HL-60 (cell line): ENCODE results near the gene DNAJB12.

ENCODE experiments used
- DNase-seq, 2 experiments: peaks; one replicate each; pipeline ENCODE4 v3.0.0-alpha.2; 2010 to 2020; ENCODE audit warnings: low read depth in 1 of 2, low spot score in 1 of 2
- H3K27ac ChIP-seq: fragments of 250-450 bp; sonication (Bioruptor Pico); replicated peaks from 2 replicates; pipeline ENCODE4 v1.5.1; 2020; ENCODE audit warnings: mild to moderate bottlenecking, moderate library complexity
- H3K27me3 ChIP-seq: fragments of 250-450 bp; sonication (Bioruptor Pico); 2 replicates; pipeline ENCODE4 v1.5.1; 2021; ENCODE audit warnings: mild to moderate bottlenecking, moderate library complexity; ENCODE audit not compliant: insufficient read depth, poor library complexity, severe bottlenecking
- H3K4me3 ChIP-seq: replicated peaks from 2 replicates; pipeline ENCODE4 v1.5.1; 2011; ENCODE audit warnings: mild to moderate bottlenecking, control low read depth, low read length; ENCODE audit not compliant: insufficient read depth
- CTCF ChIP-seq: IDR thresholded peaks from one replicate; pipeline ENCODE4 v1.5.1; 2011; ENCODE audit warnings: low read length, control low read depth, inconsistent platforms; ENCODE audit not compliant: insufficient read depth
- GABPA ChIP-seq: IDR thresholded peaks from 2 replicates; pipeline ENCODE4 v1.6.1; 2012; ENCODE audit warnings: low read depth
- POLR2AphosphoS5 ChIP-seq: IDR thresholded peaks from 2 replicates; pipeline ENCODE4 v1.6.1; 2012; ENCODE audit warnings: low read depth
- SPI1 ChIP-seq: IDR thresholded peaks from 2 replicates; pipeline ENCODE4 v1.6.1; 2012; ENCODE audit warnings: low read depth, mild to moderate bottlenecking, borderline replicate concordance
- TF ChIP-seq, protein P1 (sequence below): IDR thresholded peaks from 2 replicates; pipeline ENCODE4 v1.6.1; 2012; ENCODE audit warnings: low read depth; ENCODE audit not compliant: insufficient replicate concordance

The DNAJB12 gene

DNA sequence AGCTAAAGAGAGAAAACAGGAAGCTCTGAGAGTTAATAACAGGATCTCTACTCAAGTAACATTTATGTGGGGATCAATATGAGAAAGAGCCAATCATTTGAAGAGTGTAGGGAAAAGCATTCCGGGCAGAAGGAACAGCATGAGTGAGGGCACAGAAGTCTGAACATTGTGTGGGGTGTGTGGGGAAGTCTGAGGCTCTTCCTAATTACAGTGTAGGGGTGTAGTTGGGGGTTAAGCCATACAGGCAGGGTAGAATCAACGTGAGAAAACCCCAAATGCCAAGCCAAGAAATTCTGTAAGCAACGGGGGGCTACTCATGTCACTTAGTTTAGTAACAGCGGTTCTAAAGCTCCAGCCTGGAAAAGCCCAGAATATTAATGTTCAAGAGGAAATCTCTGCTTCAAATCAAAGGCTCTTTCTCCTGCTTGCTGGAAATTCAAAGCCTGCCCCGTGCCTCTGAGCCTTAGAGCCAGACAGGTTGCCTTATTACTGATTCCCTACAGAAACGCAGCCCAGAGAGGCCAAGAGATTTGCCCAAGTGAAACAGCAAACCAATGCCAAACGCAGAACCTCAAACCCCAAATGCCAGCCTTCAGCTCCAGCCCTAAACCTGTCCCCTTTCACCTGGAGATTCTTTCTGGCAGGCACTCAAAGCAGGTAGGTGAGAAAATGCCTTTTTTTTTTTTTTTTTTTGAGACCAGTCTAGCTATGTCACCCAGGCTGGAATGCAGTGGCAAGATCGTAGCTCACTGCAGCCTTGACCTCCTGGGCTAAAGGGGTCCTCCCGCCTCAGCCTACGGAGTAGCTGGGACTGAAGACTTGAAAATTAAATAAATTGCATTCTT is 36.1 kb downstream of the DNAJB12 start:
- Histone ChIP-seq H3K27me3 (no peaks in the 10 kb centered on the region), H3K4me3 (peak overlapping the region; percentile 22), H3K27ac (peak overlapping the region; percentile 96)
- TF ChIP-seq POLR2AphosphoS5 (no peak), SPI1 (peak; percentile 8; the same call in 1 of the 2 replicates)
- DNase-seq: no peak

GRCh38 chr10:72316748-72317435 is 37.8 kb downstream of the DNAJB12 start:
- TF ChIP-seq CTCF (no peak), GABPA (peak; percentile 45; the same call in 1 of the 2 replicates), SPI1 (no peak), POLR2AphosphoS5 (peak; percentile 98)
- TF ChIP-seq, protein P1, sequence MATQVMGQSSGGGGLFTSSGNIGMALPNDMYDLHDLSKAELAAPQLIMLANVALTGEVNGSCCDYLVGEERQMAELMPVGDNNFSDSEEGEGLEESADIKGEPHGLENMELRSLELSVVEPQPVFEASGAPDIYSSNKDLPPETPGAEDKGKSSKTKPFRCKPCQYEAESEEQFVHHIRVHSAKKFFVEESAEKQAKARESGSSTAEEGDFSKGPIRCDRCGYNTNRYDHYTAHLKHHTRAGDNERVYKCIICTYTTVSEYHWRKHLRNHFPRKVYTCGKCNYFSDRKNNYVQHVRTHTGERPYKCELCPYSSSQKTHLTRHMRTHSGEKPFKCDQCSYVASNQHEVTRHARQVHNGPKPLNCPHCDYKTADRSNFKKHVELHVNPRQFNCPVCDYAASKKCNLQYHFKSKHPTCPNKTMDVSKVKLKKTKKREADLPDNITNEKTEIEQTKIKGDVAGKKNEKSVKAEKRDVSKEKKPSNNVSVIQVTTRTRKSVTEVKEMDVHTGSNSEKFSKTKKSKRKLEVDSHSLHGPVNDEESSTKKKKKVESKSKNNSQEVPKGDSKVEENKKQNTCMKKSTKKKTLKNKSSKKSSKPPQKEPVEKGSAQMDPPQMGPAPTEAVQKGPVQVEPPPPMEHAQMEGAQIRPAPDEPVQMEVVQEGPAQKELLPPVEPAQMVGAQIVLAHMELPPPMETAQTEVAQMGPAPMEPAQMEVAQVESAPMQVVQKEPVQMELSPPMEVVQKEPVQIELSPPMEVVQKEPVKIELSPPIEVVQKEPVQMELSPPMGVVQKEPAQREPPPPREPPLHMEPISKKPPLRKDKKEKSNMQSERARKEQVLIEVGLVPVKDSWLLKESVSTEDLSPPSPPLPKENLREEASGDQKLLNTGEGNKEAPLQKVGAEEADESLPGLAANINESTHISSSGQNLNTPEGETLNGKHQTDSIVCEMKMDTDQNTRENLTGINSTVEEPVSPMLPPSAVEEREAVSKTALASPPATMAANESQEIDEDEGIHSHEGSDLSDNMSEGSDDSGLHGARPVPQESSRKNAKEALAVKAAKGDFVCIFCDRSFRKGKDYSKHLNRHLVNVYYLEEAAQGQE: no peak
- H3K27ac ChIP-seq: peak overlapping the region; percentile 96

DNA sequence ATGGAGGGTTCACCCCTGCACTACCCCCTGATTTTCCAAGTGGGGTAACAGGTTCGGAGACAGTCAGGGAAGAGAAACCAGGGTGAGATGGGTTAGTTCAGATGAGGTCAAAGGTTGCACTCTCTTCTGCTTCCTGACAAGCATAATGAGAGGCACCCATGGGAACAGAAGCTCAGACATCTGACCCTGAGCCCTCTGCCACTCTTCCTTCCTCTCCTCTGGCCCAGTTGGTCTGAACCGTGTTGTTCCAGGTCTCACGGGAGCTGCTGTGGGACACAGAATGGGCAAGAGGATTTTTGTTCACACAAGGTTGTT is 38.4 kb downstream of the DNAJB12 start:
- TF ChIP-seq POLR2AphosphoS5: no peak
- no peak for TF ChIP-seq CTCF
- TF ChIP-seq, protein P1: no peak
- no peak for TF ChIP-seq GABPA
- no peak for TF ChIP-seq SPI1
- no peaks in the 10 kb centered on the region for H3K27me3 ChIP-seq
- no peak for DNase-seq

More at GRCh38 chr10:72316748-72317435, 37.8 kb downstream of the DNAJB12 start:
- H3K27me3 ChIP-seq: no peaks in the 10 kb centered on the region
- H3K4me3 ChIP-seq: no peak overlapping the region
- DNase-seq: peak in 1 of 2 experiments; percentile 91

GRCh38 chr10:72315611-72316385 is 38.9 kb downstream of the DNAJB12 start:
- H3K27ac ChIP-seq: peak overlapping the region; percentile 96

More for the DNA sequence above, 38.4 kb downstream of the DNAJB12 start:
- Histone ChIP-seq H3K27ac (peak overlapping the region; percentile 96), H3K4me3 (no peak overlapping the region)

More at GRCh38 chr10:72315611-72316385, 38.9 kb downstream of the DNAJB12 start:
- TF ChIP-seq SPI1 (no peak), POLR2AphosphoS5 (no peak)
- no peak for DNase-seq
- Histone ChIP-seq H3K4me3 (no peak overlapping the region), H3K27me3 (no peaks in the 10 kb centered on the region)
